Measurements from ENCODE around the gene ARHGEF16. TPM values are rescaled to one million over a fixed set of nuclear protein-coding genes. Genes with fewer than 3 reads are reported as not detected.

The ARHGEF16 gene
- total RNA-seq, 4 donors from 2014 or later, result 0.20 to 1.2 (median 0.63) TPM

DNA sequence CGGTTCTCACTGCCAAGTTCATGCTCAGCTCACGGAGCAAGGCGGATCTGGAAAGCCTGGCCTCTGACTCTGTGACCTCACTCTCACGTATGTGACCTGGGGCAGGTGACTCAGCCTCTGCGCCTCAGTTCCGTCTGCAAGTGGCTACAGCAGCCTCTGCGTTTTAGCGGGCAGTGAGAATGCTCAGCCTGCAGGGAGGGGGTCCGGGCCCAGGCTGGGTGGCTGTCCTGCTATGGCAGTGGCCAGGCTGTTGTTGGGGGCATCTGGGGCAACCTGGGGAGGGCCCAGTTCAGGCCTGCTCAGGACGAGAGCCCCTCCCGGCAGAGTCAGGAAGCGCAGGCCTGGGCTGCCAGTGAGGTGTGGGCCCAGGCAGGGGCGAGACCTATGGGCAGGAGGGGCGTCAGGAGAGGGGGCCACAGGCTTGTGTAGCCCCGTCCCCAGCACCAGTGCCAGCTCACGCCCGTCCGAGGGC, 27.9 kb downstream of the ARHGEF16 start:
- Histone ChIP-seq H3K4me1 (no peaks in the 10 kb centered on the region), H3K4me3 (no peak overlapping the region), H3K27me3 (peaks cover 0 to 5% (median 0%) of the 10 kb centered on the region in 3 donors), H3K36me3 (no peaks in the 10 kb centered on the region), H3K9me3 (no peaks in the 10 kb centered on the region), H3K27ac (no peak overlapping the region)
- ATAC-seq (no peak), DNase-seq (no peak)
- in situ Hi-C loops (cut with MboI; ENCODE audit: low sequenced_read_pairs in 4 of 4), result loop anchor here in 2 of 4 donors (10.0 kb wide), 1 partner anchor 142 kb away; the partner anchor contains the start of gene TPRG1L (in 2 of the 2)
- intact Hi-C loops (cut with DNase I; ENCODE audit: low total_unique reads), result no loop called here
- TF ChIP-seq, protein P1, sequence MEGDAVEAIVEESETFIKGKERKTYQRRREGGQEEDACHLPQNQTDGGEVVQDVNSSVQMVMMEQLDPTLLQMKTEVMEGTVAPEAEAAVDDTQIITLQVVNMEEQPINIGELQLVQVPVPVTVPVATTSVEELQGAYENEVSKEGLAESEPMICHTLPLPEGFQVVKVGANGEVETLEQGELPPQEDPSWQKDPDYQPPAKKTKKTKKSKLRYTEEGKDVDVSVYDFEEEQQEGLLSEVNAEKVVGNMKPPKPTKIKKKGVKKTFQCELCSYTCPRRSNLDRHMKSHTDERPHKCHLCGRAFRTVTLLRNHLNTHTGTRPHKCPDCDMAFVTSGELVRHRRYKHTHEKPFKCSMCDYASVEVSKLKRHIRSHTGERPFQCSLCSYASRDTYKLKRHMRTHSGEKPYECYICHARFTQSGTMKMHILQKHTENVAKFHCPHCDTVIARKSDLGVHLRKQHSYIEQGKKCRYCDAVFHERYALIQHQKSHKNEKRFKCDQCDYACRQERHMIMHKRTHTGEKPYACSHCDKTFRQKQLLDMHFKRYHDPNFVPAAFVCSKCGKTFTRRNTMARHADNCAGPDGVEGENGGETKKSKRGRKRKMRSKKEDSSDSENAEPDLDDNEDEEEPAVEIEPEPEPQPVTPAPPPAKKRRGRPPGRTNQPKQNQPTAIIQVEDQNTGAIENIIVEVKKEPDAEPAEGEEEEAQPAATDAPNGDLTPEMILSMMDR (IDR thresholded peaks at IDR 0.05 in 4 of 5, conservative IDR thresholded peaks at IDR 0.05 in 1 of 5), result no peak
- no peak for TF ChIP-seq POLR2A (IDR thresholded peaks at IDR 0.05)

DNA sequence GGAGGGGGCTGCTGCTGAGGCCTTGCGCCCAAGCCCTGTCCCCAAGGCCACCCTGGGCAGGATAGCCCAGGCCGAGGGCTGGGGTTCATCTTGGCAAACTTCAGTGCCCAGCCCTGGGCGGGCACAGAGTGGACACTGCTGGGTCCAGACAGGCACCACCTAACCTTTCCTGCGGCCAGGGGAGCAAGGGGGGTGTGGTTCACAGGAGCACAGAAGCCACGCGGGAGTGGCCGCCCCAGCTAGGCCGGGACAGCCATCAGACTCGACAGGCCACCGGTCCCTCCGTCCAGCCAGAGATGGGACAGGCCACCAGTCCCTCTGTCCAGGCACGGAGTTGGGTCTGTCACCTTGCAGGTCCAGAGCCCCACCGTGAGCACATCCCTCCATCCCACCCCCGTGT, 28.9 kb downstream of the ARHGEF16 start:
- peaks cover 0 to 5% (median 0%) of the 10 kb centered on the region in 3 donors for H3K27me3 ChIP-seq
- no peaks in the 10 kb centered on the region for H3K4me1 ChIP-seq
- no peaks in the 10 kb centered on the region for H3K9me3 ChIP-seq
- DNase-seq, result no peak
- H3K4me3 ChIP-seq, result no peak overlapping the region
- in situ Hi-C loops (cut with MboI; ENCODE audit: low sequenced_read_pairs in 4 of 4), result loop anchor here in 2 of 4 donors (10.0 kb wide), 1 partner anchor 141 kb away; the partner anchor contains the start of gene TPRG1L (in 2 of the 2)
- no peak overlapping the region for H3K27ac ChIP-seq
- intact Hi-C loops (cut with DNase I; ENCODE audit: low total_unique reads), result no loop called here
- TF ChIP-seq, protein P1 (IDR thresholded peaks at IDR 0.05 in 4 of 5, conservative IDR thresholded peaks at IDR 0.05 in 1 of 5), result no peak
- TF ChIP-seq POLR2A (IDR thresholded peaks at IDR 0.05), result no peak
- H3K36me3 ChIP-seq, result no peaks in the 10 kb centered on the region
- peak in 1 of 2 donors; percentile 14 for ATAC-seq

DNA sequence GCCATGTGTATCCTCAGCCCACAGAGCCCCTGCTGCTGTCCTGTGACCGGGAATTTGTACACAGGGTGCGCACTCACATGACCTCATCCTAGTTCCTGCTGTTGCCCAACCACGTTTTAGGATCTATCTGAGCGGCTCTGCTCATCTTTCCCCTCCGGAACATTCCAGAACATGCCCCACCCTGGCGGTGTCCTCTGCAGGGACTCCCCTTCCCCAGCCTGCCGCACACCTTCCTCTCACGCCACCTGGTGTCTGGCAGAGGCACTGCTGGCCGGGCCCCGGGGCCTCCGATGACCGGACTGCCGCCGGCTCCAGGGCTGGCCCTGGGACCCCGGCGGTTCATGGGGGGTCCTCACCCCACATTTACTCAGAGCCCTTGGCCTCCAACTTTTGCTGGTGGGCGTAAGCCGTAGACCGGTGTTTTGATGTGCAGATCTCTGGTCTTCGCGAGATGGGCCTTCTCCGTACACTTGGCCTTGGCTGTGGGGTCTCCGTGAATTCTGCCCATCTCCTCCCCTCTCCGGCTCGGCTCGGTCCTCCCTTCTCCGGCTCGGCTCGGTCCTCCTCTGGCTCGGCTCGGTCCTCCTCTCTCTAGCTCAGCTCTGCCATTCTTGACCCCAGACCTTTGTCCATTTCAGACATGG, 29.5 kb downstream of the ARHGEF16 start:
- Histone ChIP-seq H3K9me3 (no peaks in the 10 kb centered on the region), H3K27me3 (peaks cover 0 to 5% (median 0%) of the 10 kb centered on the region in 3 donors), H3K36me3 (no peaks in the 10 kb centered on the region), H3K27ac (no peak overlapping the region), H3K4me1 (no peaks in the 10 kb centered on the region), H3K4me3 (no peak overlapping the region)
- ATAC-seq (peak; percentile 48 to 73), DNase-seq (no peak)
- intact Hi-C loops (cut with DNase I; ENCODE audit: low total_unique reads), result loop anchor here (1.0 kb wide), 1 partner anchor 31 kb away; no protein-coding TSS in a partner anchor
- in situ Hi-C loops (cut with MboI; ENCODE audit: low sequenced_read_pairs in 4 of 4), result loop anchor here in 2 of 4 donors (10.0 kb wide), 1 partner anchor 141 kb away; the partner anchor contains the start of gene TPRG1L (in 2 of the 2)
- no peak for TF ChIP-seq POLR2A (IDR thresholded peaks at IDR 0.05)
- TF ChIP-seq, protein P1 (IDR thresholded peaks at IDR 0.05 in 4 of 5, conservative IDR thresholded peaks at IDR 0.05 in 1 of 5), result peak; percentile 73 to 94 (median 90)

DNA sequence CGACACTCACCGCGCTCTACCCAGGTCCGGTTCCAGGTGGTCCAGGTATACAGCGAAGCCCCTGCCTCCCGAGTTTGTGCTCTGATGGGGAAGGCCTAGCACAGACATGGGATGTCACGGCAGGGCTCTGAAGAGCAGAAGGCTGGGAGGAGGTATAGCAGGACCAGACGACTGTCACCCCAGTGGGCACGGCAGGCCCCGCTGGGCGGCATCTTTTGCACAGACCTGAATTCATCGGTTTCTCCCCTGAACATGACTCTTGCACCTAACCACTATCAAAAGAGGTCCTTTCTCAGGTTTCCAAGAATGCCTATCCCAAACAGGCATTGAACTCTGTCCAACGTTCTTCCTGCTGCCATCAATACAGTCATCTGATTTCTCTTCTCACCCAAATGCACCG, 30.6 kb downstream of the ARHGEF16 start:
- intact Hi-C loops (cut with DNase I; ENCODE audit: low total_unique reads), result no loop called here
- H3K9me3 ChIP-seq, result no peaks in the 10 kb centered on the region
- H3K4me3 ChIP-seq, result no peak overlapping the region
- ATAC-seq (no peak), DNase-seq (no peak)
- in situ Hi-C loops (cut with MboI; ENCODE audit: low sequenced_read_pairs in 4 of 4), result loop anchor here (5.0 to 10.0 kb wide), 2 partner anchors 137 to 140 kb away; partner anchors contain the start of gene TPRG1L (in 2 of the 4)
- no peaks in the 10 kb centered on the region for H3K4me1 ChIP-seq
- peaks cover 0 to 5% (median 0%) of the 10 kb centered on the region in 3 donors for H3K27me3 ChIP-seq
- H3K27ac ChIP-seq, result no peak overlapping the region
- TF ChIP-seq POLR2A (IDR thresholded peaks at IDR 0.05), result no peak
- TF ChIP-seq, protein P1 (IDR thresholded peaks at IDR 0.05 in 4 of 5, conservative IDR thresholded peaks at IDR 0.05 in 1 of 5), result no peak
- no peaks in the 10 kb centered on the region for H3K36me3 ChIP-seq

All from gastrocnemius medialis (tissue), 4 donors.